Measurements from ENCODE around the gene ALKBH3.

Gene ALKBH3

GRCh38 chr11:43898574-43898973 lies 17.9 kb downstream of the ALKBH3 start:
- no peak for DNase-seq

- no peak for DNase-seq
Observed at GRCh38 chr11:43899094-43899493, 18.5 kb downstream of the ALKBH3 start.

- DNase-seq, result no peak
Observed at GRCh38 chr11:43901551-43901950, 20.9 kb downstream of the ALKBH3 start.

GRCh38 chr11:43903078-43903477 lies 22.4 kb downstream of the ALKBH3 start:
- DNase-seq, result no peak

- DNase-seq, result no peak
Observed at GRCh38 chr11:43903969-43904368, 23.3 kb downstream of the ALKBH3 start.

GRCh38 chr11:43904742-43905535 lies 24.3 kb downstream of the ALKBH3 start:
- DNase-seq, result no peak

GRCh38 chr11:43905813-43906241 lies 25.2 kb downstream of the ALKBH3 start:
- no peak for DNase-seq

- DNase-seq, result no peak
Observed at GRCh38 chr11:43907028-43907975, 26.7 kb downstream of the ALKBH3 start.

- DNase-seq, result no peak
Observed at GRCh38 chr11:43908191-43908590, 27.6 kb downstream of the ALKBH3 start.

- no peak for DNase-seq
Observed at GRCh38 chr11:43908683-43909082, 28.1 kb downstream of the ALKBH3 start.

- no peak for DNase-seq
Observed at GRCh38 chr11:43913829-43914380, 33.3 kb downstream of the ALKBH3 start.

- no peak for DNase-seq
Observed at GRCh38 chr11:43914466-43914865, 33.8 kb downstream of the ALKBH3 start.

- DNase-seq, result no peak
Observed at GRCh38 chr11:43916621-43917020, 36.0 kb downstream of the ALKBH3 start.

- DNase-seq, result no peak
Observed at GRCh38 chr11:43917851-43918250, 37.2 kb downstream of the ALKBH3 start.

GRCh38 chr11:43918662-43919061 lies 38.0 kb downstream of the ALKBH3 start:
- DNase-seq, result no peak

- no peak for DNase-seq
Observed at GRCh38 chr11:43919852-43920597, 39.4 kb downstream of the ALKBH3 start.

GRCh38 chr11:43920598-43921419 lies 40.2 kb downstream of the ALKBH3 start:
- DNase-seq, result no peak

GRCh38 chr11:43921561-43922294 lies 41.1 kb downstream of the ALKBH3 start:
- no peak for DNase-seq

GRCh38 chr11:43922295-43922648 lies 41.6 kb downstream of the ALKBH3 start:
- DNase-seq, result no peak

- DNase-seq, result no peak
Observed at GRCh38 chr11:43922744-43923405, 42.2 kb downstream of the ALKBH3 start.

Measured in CD4-positive, alpha-beta T cell treated with Interferon alpha-2 for 1 hour (primary cell).